Smooth muscle cell (in vitro differentiated cells): ENCODE measurements around the gene DYNC2LI1. TPM values are rescaled to one million over a fixed set of nuclear protein-coding genes. Genes with fewer than 3 reads are reported as not detected.

Source experiments
- DNase-seq: peaks from one replicate; lab custom pipeline; 2025; ENCODE audit not compliant: unreplicated experiment; lab: John Stamatoyannopoulos, UW
- H2AFZ ChIP-seq: fragments of 200-600 bp; sonication (generic); 2 replicates; pipeline ENCODE4 v1.6.0; 2016; ENCODE audit warnings: antibody characterized with exemption, low read depth, mild to moderate bottlenecking
- H3F3A ChIP-seq: fragments of 200-600 bp; sonication (generic); 2 replicates; pipeline ENCODE4 v1.6.0; 2017; ENCODE audit warnings: antibody characterized with exemption, low read depth
- H3K27ac ChIP-seq: fragments of 200-600 bp; sonication (generic); 2 replicates; pipeline ENCODE4 v1.5.1; 2016; ENCODE audit warnings: low read depth, mild to moderate bottlenecking
- H3K27me3 ChIP-seq: fragments of 200-600 bp; sonication (generic); 2 replicates; pipeline ENCODE4 v1.6.1; 2016; ENCODE audit warnings: low read depth, mild to moderate bottlenecking
- H3K36me3 ChIP-seq: fragments of 200-600 bp; sonication (generic); 2 replicates; pipeline ENCODE4 v1.5.1; 2016; ENCODE audit warnings: low read depth
- H3K4me1 ChIP-seq: fragments of 200-600 bp; sonication (generic); 2 replicates; pipeline ENCODE4 v1.5.1; 2016; ENCODE audit warnings: low read depth
- H3K4me2 ChIP-seq: fragments of 200-600 bp; sonication (generic); 2 replicates; pipeline ENCODE4 v1.6.0; 2016; ENCODE audit warnings: mild to moderate bottlenecking
- H3K4me3 ChIP-seq: fragments of 200-600 bp; sonication (generic); 2 replicates; pipeline ENCODE4 v1.5.1; 2016; ENCODE audit warnings: mild to moderate bottlenecking
- H3K79me2 ChIP-seq: fragments of 200-600 bp; sonication (generic); 2 replicates; pipeline ENCODE4 v1.6.0; 2016; ENCODE audit warnings: low read depth, mild to moderate bottlenecking
- H3K9ac ChIP-seq: fragments of 200-600 bp; sonication (generic); 2 replicates; pipeline ENCODE4 v1.6.0; 2016; ENCODE audit warnings: low read depth
- H3K9me3 ChIP-seq: fragments of 200-600 bp; sonication (generic); replicated peaks from 2 replicates; pipeline ENCODE4 v1.5.1; 2016; ENCODE audit warnings: low read depth
- H4K20me1 ChIP-seq: fragments of 200-600 bp; sonication (generic); 2 replicates; pipeline ENCODE4 v1.6.0; 2016; ENCODE audit warnings: low read depth
- WGBS: methylation state at CpG from one replicate; pipeline ENCODE4 v1.1.7; 2016; ENCODE audit warnings: low lambda C conversion rate; 5-methylcytosine and 5-hydroxymethylcytosine counted together
- polyA plus RNA-seq: library from polyadenylated mRNA; unstranded; fragments of >200 nt; fragmentation: Nextera tagmentation; extraction: Ambion mirVana; gene quantifications from 2 replicates; pipeline ENCODE4 v1.2.1, GENCODE V29; 2016
- total RNA-seq: library from RNA; depleted of rRNA; stranded (reverse); fragments of >200 nt; gene quantifications from 2 replicates; pipeline ENCODE4 v1.2.3, GENCODE V29; 2014
- TF ChIP-seq, protein P1 (sequence below): fragments of 200-600 bp; sonication (generic); IDR thresholded peaks from 2 replicates; pipeline ENCODE4 v1.5.1; 2017; ENCODE audit warnings: borderline replicate concordance, mild to moderate bottlenecking, antibody characterized with exemption; ENCODE audit not compliant: insufficient read depth, poor library complexity, severe bottlenecking

Gene DYNC2LI1
- total and polyA plus RNA-seq, 2 experiments from 2014 or later, result 22.0 to 46.7 TPM

DNA sequence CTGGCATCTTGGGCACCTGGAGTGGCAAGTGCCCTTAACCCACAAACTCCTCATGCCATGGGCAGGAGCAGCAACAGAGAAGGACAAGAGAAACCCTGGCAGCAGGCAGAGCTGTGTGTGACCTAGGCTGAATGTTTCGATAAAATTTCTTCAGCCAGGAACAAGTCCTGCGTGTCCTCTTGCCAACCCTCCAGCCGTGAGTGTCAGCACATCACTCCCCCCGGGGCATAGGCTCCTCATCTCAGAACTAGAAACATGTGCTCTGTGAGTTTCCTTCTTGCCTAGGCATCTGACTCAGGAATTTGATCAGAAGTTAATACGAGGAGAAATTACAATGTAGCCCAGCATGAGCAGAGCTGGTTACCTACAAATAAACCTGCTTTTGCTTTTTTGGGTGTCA, 67.1 kb downstream of the DYNC2LI1 start:
- no peaks in the 10 kb centered on the region for H3K4me1 ChIP-seq
- no peaks in the 10 kb centered on the region for H3K9me3 ChIP-seq
- 81% methylated on average over 5 of the region's 5 CpGs for WGBS
- no peak overlapping the region for H3K4me2 ChIP-seq
- H3K79me2 ChIP-seq, result no peaks in the 10 kb centered on the region
- H3K4me3 ChIP-seq, result no peak overlapping the region
- no peak overlapping the region for H2AFZ ChIP-seq
- no peaks in the 10 kb centered on the region for H3F3A ChIP-seq
- no peaks in the 10 kb centered on the region for H3K27me3 ChIP-seq
- no peaks in the 10 kb centered on the region for H4K20me1 ChIP-seq
- no peak overlapping the region for H3K9ac ChIP-seq
- H3K27ac ChIP-seq, result no peak overlapping the region
- no peak for DNase-seq
- H3K36me3 ChIP-seq, result no peaks in the 10 kb centered on the region
- TF ChIP-seq, protein P1, sequence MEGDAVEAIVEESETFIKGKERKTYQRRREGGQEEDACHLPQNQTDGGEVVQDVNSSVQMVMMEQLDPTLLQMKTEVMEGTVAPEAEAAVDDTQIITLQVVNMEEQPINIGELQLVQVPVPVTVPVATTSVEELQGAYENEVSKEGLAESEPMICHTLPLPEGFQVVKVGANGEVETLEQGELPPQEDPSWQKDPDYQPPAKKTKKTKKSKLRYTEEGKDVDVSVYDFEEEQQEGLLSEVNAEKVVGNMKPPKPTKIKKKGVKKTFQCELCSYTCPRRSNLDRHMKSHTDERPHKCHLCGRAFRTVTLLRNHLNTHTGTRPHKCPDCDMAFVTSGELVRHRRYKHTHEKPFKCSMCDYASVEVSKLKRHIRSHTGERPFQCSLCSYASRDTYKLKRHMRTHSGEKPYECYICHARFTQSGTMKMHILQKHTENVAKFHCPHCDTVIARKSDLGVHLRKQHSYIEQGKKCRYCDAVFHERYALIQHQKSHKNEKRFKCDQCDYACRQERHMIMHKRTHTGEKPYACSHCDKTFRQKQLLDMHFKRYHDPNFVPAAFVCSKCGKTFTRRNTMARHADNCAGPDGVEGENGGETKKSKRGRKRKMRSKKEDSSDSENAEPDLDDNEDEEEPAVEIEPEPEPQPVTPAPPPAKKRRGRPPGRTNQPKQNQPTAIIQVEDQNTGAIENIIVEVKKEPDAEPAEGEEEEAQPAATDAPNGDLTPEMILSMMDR, result no peak

DNA sequence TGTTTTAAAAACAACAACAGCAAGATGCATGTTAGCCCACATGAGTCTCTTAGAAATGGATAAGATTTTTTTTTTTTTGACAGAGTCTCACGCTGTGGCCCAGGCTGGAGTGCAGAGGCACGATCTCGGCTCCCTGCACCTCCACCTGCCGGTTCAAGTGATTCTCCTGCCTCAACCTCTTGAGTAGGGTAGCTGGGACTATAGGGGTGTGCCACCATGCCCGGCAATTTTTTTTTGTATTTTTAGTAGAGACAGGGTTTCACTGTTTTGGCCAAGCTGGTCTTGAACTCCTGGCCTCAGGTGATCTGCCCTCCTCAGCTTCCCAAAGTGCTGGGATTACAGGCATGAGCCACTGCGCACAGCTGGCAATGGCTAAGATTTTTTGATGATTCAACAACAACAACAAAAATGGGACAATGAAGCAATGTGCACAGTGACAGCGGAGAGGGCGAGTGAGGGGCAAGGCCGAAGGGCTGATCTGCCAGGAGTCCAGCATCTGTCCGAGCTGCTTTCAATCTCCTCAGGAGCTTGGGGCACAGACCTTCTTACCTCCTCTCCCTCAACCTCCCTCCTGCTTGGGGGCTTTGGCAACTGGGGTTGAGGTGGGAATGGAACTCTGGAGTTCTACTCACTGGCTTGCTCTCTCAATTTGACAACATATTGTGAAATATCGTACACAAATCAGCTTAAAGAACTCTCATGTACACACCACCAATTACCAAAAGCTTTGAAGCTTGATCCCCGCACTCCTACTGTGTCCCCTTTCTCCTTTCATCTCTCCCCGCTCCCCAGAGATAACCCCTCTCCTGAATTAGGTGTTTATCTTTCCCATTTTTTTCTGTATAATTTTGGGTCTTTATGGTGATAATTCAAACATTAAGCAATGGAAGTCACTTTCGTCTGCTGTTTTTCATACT, 68.4 kb downstream of the DYNC2LI1 start:
- H3K79me2 ChIP-seq, result no peaks in the 10 kb centered on the region
- WGBS, result 91% methylated on average over 14 of the region's 14 CpGs
- H4K20me1 ChIP-seq, result no peaks in the 10 kb centered on the region
- H3K4me1 ChIP-seq, result no peaks in the 10 kb centered on the region
- no peak overlapping the region for H3K27ac ChIP-seq
- H3K36me3 ChIP-seq, result no peaks in the 10 kb centered on the region
- DNase-seq, result no peak
- no peaks in the 10 kb centered on the region for H3K9me3 ChIP-seq
- no peak overlapping the region for H3K4me2 ChIP-seq
- no peak overlapping the region for H3K9ac ChIP-seq
- H3F3A ChIP-seq, result no peaks in the 10 kb centered on the region
- H3K4me3 ChIP-seq, result no peak overlapping the region
- H2AFZ ChIP-seq, result no peak overlapping the region
- TF ChIP-seq, protein P1, result no peak
- no peaks in the 10 kb centered on the region for H3K27me3 ChIP-seq

DNA sequence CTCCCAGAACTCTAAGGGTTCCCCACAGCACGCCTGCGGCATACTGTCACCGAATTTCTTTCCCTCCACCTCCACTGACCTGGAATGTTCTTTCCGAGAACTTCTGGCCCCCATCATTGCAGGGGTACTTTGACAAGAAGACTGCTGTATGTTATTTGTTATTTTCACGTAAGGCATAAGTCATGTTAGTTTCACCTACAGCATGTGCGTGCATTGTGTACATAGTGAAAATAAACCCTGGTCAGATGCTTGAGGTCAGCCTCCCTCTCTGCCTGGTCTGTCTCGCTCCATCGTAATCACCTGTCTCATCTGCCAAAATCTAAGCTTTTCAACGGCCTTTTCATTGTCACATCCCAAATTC, 69.0 kb downstream of the DYNC2LI1 start:
- no peak overlapping the region for H2AFZ ChIP-seq
- H4K20me1 ChIP-seq, result no peaks in the 10 kb centered on the region
- H3K9me3 ChIP-seq, result no peaks in the 10 kb centered on the region
- H3K36me3 ChIP-seq, result no peaks in the 10 kb centered on the region
- no peak for DNase-seq
- H3F3A ChIP-seq, result no peaks in the 10 kb centered on the region
- no peaks in the 10 kb centered on the region for H3K4me1 ChIP-seq
- H3K9ac ChIP-seq, result no peak overlapping the region
- no peak overlapping the region for H3K4me3 ChIP-seq
- H3K79me2 ChIP-seq, result no peaks in the 10 kb centered on the region
- TF ChIP-seq, protein P1, result no peak
- H3K27ac ChIP-seq, result no peak overlapping the region
- no peaks in the 10 kb centered on the region for H3K27me3 ChIP-seq
- no peak overlapping the region for H3K4me2 ChIP-seq
- 92% methylated on average over 9 of the region's 9 CpGs for WGBS

DNA sequence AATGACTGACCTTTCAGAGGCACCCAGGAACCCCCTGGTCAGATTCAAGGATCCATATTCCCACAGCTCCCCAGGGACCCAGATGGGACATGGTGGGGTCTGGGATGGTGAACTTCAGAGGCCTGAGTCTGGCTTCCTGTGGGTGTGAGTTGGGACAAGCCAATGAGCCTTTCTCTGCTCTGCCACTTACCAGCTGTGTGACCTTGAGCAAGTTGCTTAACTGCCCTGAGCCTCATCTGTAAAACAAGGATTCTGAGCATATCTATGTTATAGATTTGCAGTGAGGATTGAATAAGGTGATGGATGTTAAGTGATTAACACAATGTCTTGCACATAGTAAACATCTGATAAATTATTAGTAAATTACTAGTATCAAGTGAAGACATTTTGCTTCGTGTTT, 71.3 kb downstream of the DYNC2LI1 start:
- no peak for DNase-seq
- Histone ChIP-seq H3K4me3 (no peak overlapping the region), H4K20me1 (no peaks in the 10 kb centered on the region), H3K79me2 (no peaks in the 10 kb centered on the region), H3K4me2 (no peak overlapping the region), H3K27ac (no peak overlapping the region), H2AFZ (no peak overlapping the region), H3K9me3 (no peaks in the 10 kb centered on the region), H3K27me3 (no peaks in the 10 kb centered on the region), H3F3A (no peaks in the 10 kb centered on the region), H3K36me3 (no peaks in the 10 kb centered on the region), H3K4me1 (no peaks in the 10 kb centered on the region), H3K9ac (no peak overlapping the region)
- 82% methylated on average over 1 of the region's 1 CpG for WGBS
- TF ChIP-seq, protein P1, result no peak
